MCF 10A (cell line): Measurements from ENCODE around the gene TRIM9. TPM values are rescaled to one million over a fixed set of nuclear protein-coding genes. Genes with fewer than 3 reads are reported as not detected.

ENCODE experiments used
- BruUV-seq: library from RNA; stranded (reverse); fragments of 400-500 nt; replicated peaks from 2 replicates; lab custom pipeline; 2021; lab: Mats Ljungman, UMichigan
- CTCF ChIA-PET: fragments of 300-600 bp; sonication (Branson Sonifier 250); formaldehyde crosslinking; extraction: SDS; loops from one replicate; lab custom pipeline; 2021; ENCODE audit warnings: antibody characterized with exemption, inconsistent platforms; lab: Yijun Ruan, JAX
- POLR2A ChIA-PET: fragments of 300-600, 350-650 bp; sonication (Branson Sonifier 250); formaldehyde crosslinking; extraction: SDS; loops from one replicate; lab custom pipeline; 2020; ENCODE audit warnings: antibody characterized with exemption, inconsistent platforms; lab: Yijun Ruan, JAX
- DNase-seq: peaks from one replicate; pipeline ENCODE4 v3.0.0-alpha.2; 2018; ENCODE audit not compliant: unreplicated experiment
- H3K27ac Mint-ChIP-seq: one replicate; pipeline ENCODE4 v1.8.0; 2022; ENCODE audit warnings: mild to moderate bottlenecking, low read depth, mixed read lengths; ENCODE audit not compliant: unreplicated experiment
- H3K27me3 Mint-ChIP-seq: one replicate; pipeline ENCODE4 v1.8.0; 2022; ENCODE audit warnings: mixed read lengths; ENCODE audit not compliant: insufficient read depth, unreplicated experiment
- H3K36me3 Mint-ChIP-seq: one replicate; pipeline ENCODE4 v1.8.0; 2022; ENCODE audit warnings: mild to moderate bottlenecking, moderate library complexity, mixed read lengths; ENCODE audit not compliant: insufficient read depth, unreplicated experiment
- H3K4me1 Mint-ChIP-seq: one replicate; pipeline ENCODE4 v1.8.0; 2022; ENCODE audit warnings: mixed read lengths; ENCODE audit not compliant: insufficient read depth, unreplicated experiment
- H3K4me3 Mint-ChIP-seq: one replicate; pipeline ENCODE4 v1.8.0; 2022; ENCODE audit warnings: mild to moderate bottlenecking, moderate library complexity, mixed read lengths; ENCODE audit not compliant: unreplicated experiment
- H3K9me3 Mint-ChIP-seq: one replicate; pipeline ENCODE4 v1.8.0; 2022; ENCODE audit warnings: mixed read lengths; ENCODE audit not compliant: unreplicated experiment
- intact Hi-C: fragments of 100-400 bp; cut with micrococcal nuclease; formaldehyde crosslinking; loops from 2 replicates; pipeline ENCODE4 v1.14.1; 2022
- total RNA-seq: library from RNA; stranded (reverse); gene quantifications from 2 replicates; pipeline ENCODE4 v1.2.3, GENCODE V29; 2022
- TF ChIP-seq, protein P1 (sequence below): fragments of 200-600 bp; IDR thresholded peaks from one replicate; pipeline ENCODE4 v1.8.0; 2022; ENCODE audit warnings: antibody characterized with exemption, mild to moderate bottlenecking; ENCODE audit not compliant: unreplicated experiment

TRIM9 gene
- total RNA-seq, 1 experiment from 2014 or later = 0.19 TPM

DNA sequence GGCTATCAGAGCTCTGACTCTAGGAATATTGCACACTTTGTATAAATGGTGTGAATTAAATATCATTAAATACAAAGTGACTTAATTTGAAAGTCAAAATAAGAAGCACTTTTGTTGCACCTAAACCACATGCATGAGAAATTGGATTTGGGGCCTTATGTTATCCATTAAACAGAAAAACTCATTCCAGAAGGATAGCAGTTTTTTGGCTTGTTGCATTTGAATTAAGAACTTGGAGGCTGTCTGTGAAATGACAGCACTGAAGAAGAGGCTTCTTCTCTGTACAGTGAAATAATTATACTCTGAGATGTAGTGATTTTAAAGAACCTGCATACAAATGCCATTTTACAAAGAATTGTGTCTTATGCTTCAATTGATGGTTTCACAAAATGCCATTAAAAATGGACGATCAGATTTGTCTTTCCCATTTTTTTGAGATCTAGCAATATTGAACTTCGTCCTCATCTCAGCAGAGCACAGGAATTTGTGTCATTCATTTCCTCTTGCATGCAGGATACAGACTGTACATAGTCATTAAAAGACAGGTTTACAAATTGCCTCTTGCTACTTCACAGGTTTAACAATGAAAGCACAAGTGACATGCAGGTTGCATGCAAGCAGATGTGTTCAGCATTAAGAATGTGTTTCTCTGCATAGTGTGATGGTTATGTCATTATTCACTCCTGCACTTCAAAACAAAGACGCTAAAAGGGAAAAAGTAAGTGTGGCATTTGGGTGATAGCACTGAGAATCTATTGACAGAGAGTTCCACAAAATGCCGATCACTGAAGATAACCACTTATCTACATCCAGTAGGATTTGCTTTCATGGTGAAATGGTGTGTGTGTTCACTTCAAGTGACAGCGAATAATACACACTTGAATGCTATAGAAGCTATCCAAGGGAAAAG lies 114.7 kb downstream of the TRIM9 start:
- DNase-seq = no peak
- POLR2A ChIA-PET = no interaction called here
- no TSS peak for BruUV-seq
- no peak overlapping the region for H3K27ac Mint-ChIP-seq
- H3K9me3 Mint-ChIP-seq = no peaks in the 10 kb centered on the region
- H3K4me1 Mint-ChIP-seq = no peaks in the 10 kb centered on the region
- intact Hi-C loops = no loop called here
- TF ChIP-seq, protein P1, sequence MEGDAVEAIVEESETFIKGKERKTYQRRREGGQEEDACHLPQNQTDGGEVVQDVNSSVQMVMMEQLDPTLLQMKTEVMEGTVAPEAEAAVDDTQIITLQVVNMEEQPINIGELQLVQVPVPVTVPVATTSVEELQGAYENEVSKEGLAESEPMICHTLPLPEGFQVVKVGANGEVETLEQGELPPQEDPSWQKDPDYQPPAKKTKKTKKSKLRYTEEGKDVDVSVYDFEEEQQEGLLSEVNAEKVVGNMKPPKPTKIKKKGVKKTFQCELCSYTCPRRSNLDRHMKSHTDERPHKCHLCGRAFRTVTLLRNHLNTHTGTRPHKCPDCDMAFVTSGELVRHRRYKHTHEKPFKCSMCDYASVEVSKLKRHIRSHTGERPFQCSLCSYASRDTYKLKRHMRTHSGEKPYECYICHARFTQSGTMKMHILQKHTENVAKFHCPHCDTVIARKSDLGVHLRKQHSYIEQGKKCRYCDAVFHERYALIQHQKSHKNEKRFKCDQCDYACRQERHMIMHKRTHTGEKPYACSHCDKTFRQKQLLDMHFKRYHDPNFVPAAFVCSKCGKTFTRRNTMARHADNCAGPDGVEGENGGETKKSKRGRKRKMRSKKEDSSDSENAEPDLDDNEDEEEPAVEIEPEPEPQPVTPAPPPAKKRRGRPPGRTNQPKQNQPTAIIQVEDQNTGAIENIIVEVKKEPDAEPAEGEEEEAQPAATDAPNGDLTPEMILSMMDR = no peak
- CTCF ChIA-PET = interaction anchor here (0.6 kb wide), 1 partner anchor 152 kb away, joined by 3 read pairs; no protein-coding TSS in a partner anchor
- no peaks in the 10 kb centered on the region for H3K36me3 Mint-ChIP-seq
- no peaks in the 10 kb centered on the region for H3K27me3 Mint-ChIP-seq
- H3K4me3 Mint-ChIP-seq = no peak overlapping the region

- DNase-seq = no peak
- Mint-ChIP-seq H3K4me3 (no peak overlapping the region), H3K4me1 (no peaks in the 10 kb centered on the region), H3K27me3 (no peaks in the 10 kb centered on the region), H3K27ac (no peak overlapping the region), H3K36me3 (no peaks in the 10 kb centered on the region), H3K9me3 (no peaks in the 10 kb centered on the region)
- ChIA-PET CTCF (no interaction called here), POLR2A (no interaction called here)
- no TSS peak for BruUV-seq
- intact Hi-C loops = no loop called here
- TF ChIP-seq, protein P1 = no peak
Measured at GRCh38 chr14:50978888-50979287, 116.0 kb downstream of the TRIM9 start.

DNA sequence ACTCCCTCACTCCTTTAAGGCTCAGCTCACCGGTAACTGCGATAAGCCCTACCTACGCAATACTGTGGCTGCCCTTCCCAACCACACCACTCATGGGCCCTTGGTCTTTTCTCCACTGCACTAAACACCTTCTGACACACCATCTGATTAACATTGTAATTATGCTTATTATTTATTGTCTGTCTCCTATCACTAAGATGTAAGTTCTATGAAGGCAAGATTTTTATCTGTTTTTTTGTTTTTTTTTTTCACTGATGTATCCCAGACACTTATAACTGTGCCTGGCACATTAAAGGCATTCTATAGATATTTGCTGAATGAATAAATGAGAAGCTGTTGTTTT lies 116.4 kb downstream of the TRIM9 start:
- intact Hi-C loops = no loop called here
- Mint-ChIP-seq H3K36me3 (no peaks in the 10 kb centered on the region), H3K4me1 (no peaks in the 10 kb centered on the region), H3K9me3 (no peaks in the 10 kb centered on the region), H3K27me3 (no peaks in the 10 kb centered on the region), H3K4me3 (no peak overlapping the region), H3K27ac (no peak overlapping the region)
- BruUV-seq = no TSS peak
- ChIA-PET POLR2A (interaction anchor here (0.6 kb wide), 1 partner anchor 1508 kb away, joined by 3 read pairs; no protein-coding TSS in a partner anchor), CTCF (no interaction called here)
- DNase-seq = no peak
- TF ChIP-seq, protein P1 = no peak

DNA sequence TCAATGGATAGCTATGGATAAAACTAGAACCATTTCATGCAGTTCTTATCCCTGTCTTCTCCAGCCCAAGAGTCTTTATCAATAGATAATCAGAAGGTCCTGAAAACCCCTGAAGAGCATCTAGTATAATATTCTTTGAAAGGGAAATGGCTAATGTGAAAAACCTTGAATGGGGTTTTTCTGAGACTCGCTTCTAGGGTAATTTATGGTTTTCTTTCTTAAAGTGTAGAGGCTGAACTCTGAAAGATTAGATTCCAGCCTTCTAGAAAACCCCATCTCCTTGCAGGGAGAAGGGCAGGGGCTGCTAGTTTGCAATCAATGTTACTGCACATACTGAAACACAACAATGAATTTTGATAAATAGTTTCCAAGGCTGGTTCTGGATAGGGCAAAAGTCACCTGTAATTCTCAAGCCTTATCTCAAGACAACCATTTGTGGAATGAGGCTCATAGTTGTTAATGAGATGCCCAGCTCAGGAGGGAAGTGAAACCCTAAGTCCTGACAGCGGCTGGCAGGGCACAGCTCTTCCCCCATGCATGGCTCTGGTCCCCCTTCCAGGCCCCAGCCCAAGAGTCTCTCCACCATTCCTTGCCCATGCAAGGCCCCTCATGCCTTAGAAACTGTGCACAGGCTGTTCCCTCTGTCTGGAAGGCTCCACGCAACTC lies 116.9 kb downstream of the TRIM9 start:
- ChIA-PET POLR2A (interaction anchor here (0.6 to 1.1 kb wide), 2 partner anchors 39 to 1508 kb away, joined by 3 read pairs; no protein-coding TSS in a partner anchor), CTCF (no interaction called here)
- Mint-ChIP-seq H3K27ac (no peak overlapping the region), H3K9me3 (no peaks in the 10 kb centered on the region), H3K27me3 (no peaks in the 10 kb centered on the region), H3K36me3 (no peaks in the 10 kb centered on the region), H3K4me1 (no peaks in the 10 kb centered on the region), H3K4me3 (no peak overlapping the region)
- no peak for DNase-seq
- BruUV-seq = no TSS peak
- TF ChIP-seq, protein P1 = no peak
- intact Hi-C loops = no loop called here
